NCI-H1417 (cell line): ENCODE results near the gene ZEB1.
A peak's percentile ranks its signal among the peaks of the same experiment; 100 is the strongest.

ENCODE experiments used
- DNase-seq, 3 experiments: peaks; one replicate each; lab custom pipeline; 2025; lab: John Stamatoyannopoulos, UW

ZEB1 gene

GRCh38 chr10:31318854-31319601, at the start of gene ZEB1:
TSS of gene ZEB1 (plus strand) at chr10:31319216. CDS start at chr10:31319235, 19 bp downstream.
- DNase-seq, result peak; percentile 79 to 92 (median 86)

GRCh38 chr10:31270954-31271353, 48.1 kb upstream of the ZEB1 start:
- no peak for DNase-seq

- no peak for DNase-seq
These were observed 46.2 kb upstream of the ZEB1 start for GRCh38 chr10:31272841-31273240.

GRCh38 chr10:31273789-31274188, 45.2 kb upstream of the ZEB1 start:
- no peak for DNase-seq

GRCh38 chr10:31274310-31274709, 44.7 kb upstream of the ZEB1 start:
- no peak for DNase-seq

GRCh38 chr10:31278279-31278941, 40.6 kb upstream of the ZEB1 start:
- no peak for DNase-seq

GRCh38 chr10:31280972-31281371, 38.0 kb upstream of the ZEB1 start:
- no peak for DNase-seq

GRCh38 chr10:31288001-31288400, 31.0 kb upstream of the ZEB1 start:
- DNase-seq, result no peak

- no peak for DNase-seq
These were observed 30.1 kb upstream of the ZEB1 start for GRCh38 chr10:31288962-31289361.

GRCh38 chr10:31290386-31290785, 28.6 kb upstream of the ZEB1 start:
- no peak for DNase-seq

- DNase-seq, result no peak
These were observed 27.9 kb upstream of the ZEB1 start for GRCh38 chr10:31291123-31291522.

GRCh38 chr10:31294558-31294957, 24.5 kb upstream of the ZEB1 start:
- DNase-seq, result no peak

GRCh38 chr10:31296754-31297153, 22.3 kb upstream of the ZEB1 start:
- DNase-seq, result no peak

GRCh38 chr10:31299119-31299518, 19.9 kb upstream of the ZEB1 start:
- peak in 1 of 3 experiments; percentile 7 for DNase-seq

GRCh38 chr10:31303212-31303611, 15.8 kb upstream of the ZEB1 start:
- no peak for DNase-seq

GRCh38 chr10:31304291-31304970, 14.6 kb upstream of the ZEB1 start:
- no peak for DNase-seq

GRCh38 chr10:31313396-31313795, 5.6 kb upstream of the ZEB1 start:
- DNase-seq, result no peak

GRCh38 chr10:31314256-31315150, 4.5 kb upstream of the ZEB1 start:
- DNase-seq, result no peak

GRCh38 chr10:31315453-31315852, 3.6 kb upstream of the ZEB1 start:
- no peak for DNase-seq

GRCh38 chr10:31317171-31317570, 1.8 kb upstream of the ZEB1 start:
- DNase-seq, result no peak

GRCh38 chr10:31317652-31318381, 1.2 kb upstream of the ZEB1 start:
- DNase-seq, result no peak
